Effector memory CD8-positive, alpha-beta T cell (primary cell): ENCODE data around the gene EMC8.

ENCODE experiments used
- ATAC-seq: fragments of 150-1000 bp; cut with Tn5 transposase; replicated peaks from 2 replicates; pipeline ENCODE4 v1.10.0; 2021; ENCODE audit warnings: mild to moderate bottlenecking, moderate library complexity
- DNase-seq, 3 experiments: peaks; one replicate each; pipeline ENCODE4 v3.0.0; 2021
- H3K27ac Mint-ChIP-seq, 2 donors: one replicate each; pipeline ENCODE4 v1.8.0; 2022; ENCODE audit warnings: mild to moderate bottlenecking in 2 of 2, mixed read lengths in 2 of 2, moderate library complexity in 2 of 2
- H3K27me3 Mint-ChIP-seq, 2 donors: one replicate each; pipeline ENCODE4 v1.8.0; 2022; ENCODE audit warnings: mixed read lengths in 2 of 2
- H3K36me3 Mint-ChIP-seq: one replicate; pipeline ENCODE4 v1.8.0; 2022; ENCODE audit warnings: mild to moderate bottlenecking, moderate library complexity, mixed read lengths; ENCODE audit not compliant: insufficient read depth
- H3K4me1 Mint-ChIP-seq, 2 donors: one replicate each; pipeline ENCODE4 v1.8.0; 2022; ENCODE audit warnings: low read depth in 2 of 2, mixed read lengths in 2 of 2
- H3K4me3 Mint-ChIP-seq, 2 donors: one replicate each; pipeline ENCODE4 v1.8.0; 2022; ENCODE audit warnings: mild to moderate bottlenecking in 2 of 2, mixed read lengths in 2 of 2, moderate library complexity in 2 of 2
- H3K9me3 Mint-ChIP-seq, 2 donors: one replicate each; pipeline ENCODE4 v1.8.0; 2022; ENCODE audit warnings: mixed read lengths in 2 of 2
- total RNA-seq, 9 experiments: gene quantifications; one replicate each; lab custom pipeline; 2026; lab: John Stamatoyannopoulos, UW

Gene EMC8
- total RNA-seq = 16.9 to 44.6 (median 30.2) reads per million in 9 experiments

GRCh38 chr16:85799497-85800320 is at the start of gene EMC8, which contains the start of gene COX4I1:
Gene EMC8 (minus strand): TSS chr16:85799544. CDS start chr16:85799295, 249 bp downstream.
Gene COX4I1 (plus strand): TSS chr16:85799695. CDS start chr16:85801206, 1,511 bp downstream.
- Mint-ChIP-seq H3K27me3 (no peaks in the 10 kb centered on the region), H3K4me3 (peak within 1 kb of the TSS; percentile 87 to 88), H3K4me1 (peaks cover 29 to 42% of the 10 kb centered on the region in 2 donors), H3K27ac (peak within 1 kb of the TSS; percentile 96 to 97), H3K36me3 (peaks cover 55% of the 10 kb centered on the region), H3K9me3 (no peaks in the 10 kb centered on the region)
- ATAC-seq (peak; percentile 84), DNase-seq (peak; percentile 91 to 93 (median 91))

- H3K9me3 Mint-ChIP-seq = no peaks in the 10 kb centered on the region
- peaks cover 4 to 13% of the 10 kb centered on the region in 2 donors for H3K4me1 Mint-ChIP-seq
- H3K27ac Mint-ChIP-seq = no peak overlapping the region
- no peaks in the 10 kb centered on the region for H3K36me3 Mint-ChIP-seq
- peaks cover 18 to 36% of the 10 kb centered on the region in 2 donors for H3K27me3 Mint-ChIP-seq
- DNase-seq = no peak
- H3K4me3 Mint-ChIP-seq = no peak overlapping the region
- ATAC-seq = no peak
Observed at GRCh38 chr16:85848986-85849385, 49.6 kb upstream of the EMC8 start.

- H3K9me3 Mint-ChIP-seq = no peaks in the 10 kb centered on the region
Observed at GRCh38 chr16:85847681-85848601, 48.6 kb upstream of the EMC8 start.

GRCh38 chr16:85847036-85847435 is 47.7 kb upstream of the EMC8 start:
- H3K4me1 Mint-ChIP-seq = peaks cover 4 to 13% of the 10 kb centered on the region in 2 donors
- peaks cover 2% of the 10 kb centered on the region for H3K36me3 Mint-ChIP-seq
- ATAC-seq (no peak), DNase-seq (no peak)
- peaks cover 18 to 36% of the 10 kb centered on the region in 2 donors for H3K27me3 Mint-ChIP-seq
- no peak overlapping the region for H3K4me3 Mint-ChIP-seq
- no peaks in the 10 kb centered on the region for H3K9me3 Mint-ChIP-seq
- H3K27ac Mint-ChIP-seq = peak overlapping the region in 1 of 2 donors; percentile 52

More at GRCh38 chr16:85847681-85848601, 48.6 kb upstream of the EMC8 start:
- no peak overlapping the region for H3K4me3 Mint-ChIP-seq
- peak overlapping the region in 1 of 2 donors; percentile 52 for H3K27ac Mint-ChIP-seq
- H3K4me1 Mint-ChIP-seq = peaks cover 4 to 13% of the 10 kb centered on the region in 2 donors
- peaks cover under 1% of the 10 kb centered on the region for H3K36me3 Mint-ChIP-seq
- peaks cover 18 to 36% of the 10 kb centered on the region in 2 donors for H3K27me3 Mint-ChIP-seq
- DNase-seq (no peak), ATAC-seq (no peak)

GRCh38 chr16:85846461-85846860 is 47.1 kb upstream of the EMC8 start:
- no peak for DNase-seq
- peak overlapping the region in 1 of 2 donors; percentile 52 for H3K27ac Mint-ChIP-seq
- H3K36me3 Mint-ChIP-seq = peaks cover 2% of the 10 kb centered on the region
- no peak for ATAC-seq
- H3K9me3 Mint-ChIP-seq = no peaks in the 10 kb centered on the region
- peaks cover 4 to 13% of the 10 kb centered on the region in 2 donors for H3K4me1 Mint-ChIP-seq
- H3K27me3 Mint-ChIP-seq = peaks cover 18 to 37% of the 10 kb centered on the region in 2 donors
- no peak overlapping the region for H3K4me3 Mint-ChIP-seq

- H3K4me1 Mint-ChIP-seq = peaks cover 4 to 13% of the 10 kb centered on the region in 2 donors
- peaks cover 20 to 48% of the 10 kb centered on the region in 2 donors for H3K27me3 Mint-ChIP-seq
- DNase-seq (no peak), ATAC-seq (no peak)
- no peaks in the 10 kb centered on the region for H3K9me3 Mint-ChIP-seq
- no peak overlapping the region for H3K4me3 Mint-ChIP-seq
- peaks cover 2% of the 10 kb centered on the region for H3K36me3 Mint-ChIP-seq
- no peak overlapping the region for H3K27ac Mint-ChIP-seq
Observed at GRCh38 chr16:85845266-85845665, 45.9 kb upstream of the EMC8 start.

- Mint-ChIP-seq H3K27me3 (peaks cover 25 to 53% of the 10 kb centered on the region in 2 donors), H3K36me3 (peaks cover 2% of the 10 kb centered on the region), H3K9me3 (no peaks in the 10 kb centered on the region), H3K4me3 (no peak overlapping the region), H3K27ac (peak overlapping the region in 1 of 2 donors; percentile 53), H3K4me1 (peaks cover 4 to 13% of the 10 kb centered on the region in 2 donors)
- peak; percentile 44 for ATAC-seq
- DNase-seq = no peak
Observed at GRCh38 chr16:85844786-85845185, 45.4 kb upstream of the EMC8 start.

GRCh38 chr16:85844169-85844481 is 44.8 kb upstream of the EMC8 start:
- no peaks in the 10 kb centered on the region for H3K9me3 Mint-ChIP-seq
- H3K4me1 Mint-ChIP-seq = peaks cover 4 to 13% of the 10 kb centered on the region in 2 donors
- peaks cover 32 to 60% of the 10 kb centered on the region in 2 donors for H3K27me3 Mint-ChIP-seq
- H3K4me3 Mint-ChIP-seq = no peak overlapping the region
- DNase-seq (no peak), ATAC-seq (no peak)
- H3K27ac Mint-ChIP-seq = peak overlapping the region in 1 of 2 donors; percentile 53
- H3K36me3 Mint-ChIP-seq = peaks cover 2% of the 10 kb centered on the region

GRCh38 chr16:85843471-85844168 is 44.3 kb upstream of the EMC8 start:
- peaks cover 4 to 13% of the 10 kb centered on the region in 2 donors for H3K4me1 Mint-ChIP-seq
- ATAC-seq (no peak), DNase-seq (no peak)
- H3K9me3 Mint-ChIP-seq = no peaks in the 10 kb centered on the region
- no peak overlapping the region for H3K27ac Mint-ChIP-seq
- peaks cover 2% of the 10 kb centered on the region for H3K36me3 Mint-ChIP-seq
- no peak overlapping the region for H3K4me3 Mint-ChIP-seq
- H3K27me3 Mint-ChIP-seq = peaks cover 37 to 65% of the 10 kb centered on the region in 2 donors

GRCh38 chr16:85842848-85843247 is 43.5 kb upstream of the EMC8 start:
- Mint-ChIP-seq H3K9me3 (no peaks in the 10 kb centered on the region), H3K4me1 (peaks cover 4 to 13% of the 10 kb centered on the region in 2 donors), H3K27me3 (peaks cover 39 to 66% of the 10 kb centered on the region in 2 donors), H3K27ac (no peak overlapping the region), H3K4me3 (no peak overlapping the region), H3K36me3 (peaks cover 2% of the 10 kb centered on the region)
- DNase-seq (no peak), ATAC-seq (no peak)

- Mint-ChIP-seq H3K27me3 (peaks cover 39 to 67% of the 10 kb centered on the region in 2 donors), H3K36me3 (peaks cover 2% of the 10 kb centered on the region), H3K9me3 (no peaks in the 10 kb centered on the region), H3K27ac (no peak overlapping the region), H3K4me1 (peaks cover 4 to 11% of the 10 kb centered on the region in 2 donors), H3K4me3 (no peak overlapping the region)
- DNase-seq (no peak), ATAC-seq (no peak)
Observed at GRCh38 chr16:85842435-85842834, 43.1 kb upstream of the EMC8 start.

GRCh38 chr16:85840801-85841200 is 41.5 kb upstream of the EMC8 start:
- H3K4me3 Mint-ChIP-seq = no peak overlapping the region
- DNase-seq (no peak), ATAC-seq (no peak)
- H3K36me3 Mint-ChIP-seq = peaks cover 2% of the 10 kb centered on the region
- H3K9me3 Mint-ChIP-seq = no peaks in the 10 kb centered on the region
- peaks cover 4 to 6% of the 10 kb centered on the region in 2 donors for H3K4me1 Mint-ChIP-seq
- H3K27ac Mint-ChIP-seq = no peak overlapping the region
- peaks cover 34 to 70% of the 10 kb centered on the region in 2 donors for H3K27me3 Mint-ChIP-seq

GRCh38 chr16:85840395-85840794 is 41.1 kb upstream of the EMC8 start:
- H3K27me3 Mint-ChIP-seq = peaks cover 34 to 69% of the 10 kb centered on the region in 2 donors
- H3K4me3 Mint-ChIP-seq = no peak overlapping the region
- no peak for DNase-seq
- H3K9me3 Mint-ChIP-seq = no peaks in the 10 kb centered on the region
- H3K36me3 Mint-ChIP-seq = peaks cover 2% of the 10 kb centered on the region
- no peak for ATAC-seq
- H3K27ac Mint-ChIP-seq = no peak overlapping the region
- H3K4me1 Mint-ChIP-seq = peaks cover 4 to 6% of the 10 kb centered on the region in 2 donors
